Measurements from ENCODE around the gene INPP5B. TPM values are rescaled to one million over a fixed set of nuclear protein-coding genes. Genes with fewer than 3 reads are reported as not detected.
A peak's percentile ranks its signal among the peaks of the same experiment; 100 is the strongest.
"Not testable (repeated sequence)": the region's sequence is repeated elsewhere in the genome, so short reads cannot be mapped to it uniquely, and the experiment has no call there.

Gene INPP5B
- total and polyA plus RNA-seq, 8 donors: 7.5 to 16.1 (median 12.3) TPM

DNA sequence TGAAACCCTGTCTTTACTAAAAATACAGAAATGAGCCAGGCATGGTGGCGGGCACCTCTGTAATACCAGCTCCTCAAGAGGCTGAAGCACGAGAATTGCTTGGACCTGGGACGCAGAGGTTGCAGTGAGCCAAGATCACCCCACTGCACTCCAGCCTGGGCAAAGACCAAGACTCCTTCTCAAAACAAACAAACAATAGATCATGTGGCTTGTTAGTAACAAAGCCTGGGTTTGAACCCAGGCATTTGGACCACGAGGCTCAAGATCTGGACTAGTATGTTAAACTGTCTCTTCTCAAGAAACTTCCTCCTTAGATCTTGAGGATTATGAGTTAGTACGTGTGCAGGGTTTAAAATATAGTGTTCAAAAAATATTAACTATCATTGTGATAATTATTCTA, 1.6 kb downstream of the INPP5B start:
- Histone ChIP-seq H3K27ac (no peak overlapping the region), H3K4me1 (peaks cover 4 to 20% (median 15%) of the 10 kb centered on the region in 3 donors), H3K4me3 (no peak overlapping the region), H3K36me3 (peaks cover 0 to 6% (median 0%) of the 10 kb centered on the region in 3 donors), H3K27me3 (no peaks in the 10 kb centered on the region), H3K9me3 (no peaks in the 10 kb centered on the region)
- no peak for FAIRE-seq
- intact Hi-C loops (cut with DNase I): no loop called here
- no peak for ATAC-seq
- DNase-seq: no peak
- 69 to 77% methylated on average over 5 of the region's 5 CpGs for WGBS, 2 donors
- TF ChIP-seq, protein P1, sequence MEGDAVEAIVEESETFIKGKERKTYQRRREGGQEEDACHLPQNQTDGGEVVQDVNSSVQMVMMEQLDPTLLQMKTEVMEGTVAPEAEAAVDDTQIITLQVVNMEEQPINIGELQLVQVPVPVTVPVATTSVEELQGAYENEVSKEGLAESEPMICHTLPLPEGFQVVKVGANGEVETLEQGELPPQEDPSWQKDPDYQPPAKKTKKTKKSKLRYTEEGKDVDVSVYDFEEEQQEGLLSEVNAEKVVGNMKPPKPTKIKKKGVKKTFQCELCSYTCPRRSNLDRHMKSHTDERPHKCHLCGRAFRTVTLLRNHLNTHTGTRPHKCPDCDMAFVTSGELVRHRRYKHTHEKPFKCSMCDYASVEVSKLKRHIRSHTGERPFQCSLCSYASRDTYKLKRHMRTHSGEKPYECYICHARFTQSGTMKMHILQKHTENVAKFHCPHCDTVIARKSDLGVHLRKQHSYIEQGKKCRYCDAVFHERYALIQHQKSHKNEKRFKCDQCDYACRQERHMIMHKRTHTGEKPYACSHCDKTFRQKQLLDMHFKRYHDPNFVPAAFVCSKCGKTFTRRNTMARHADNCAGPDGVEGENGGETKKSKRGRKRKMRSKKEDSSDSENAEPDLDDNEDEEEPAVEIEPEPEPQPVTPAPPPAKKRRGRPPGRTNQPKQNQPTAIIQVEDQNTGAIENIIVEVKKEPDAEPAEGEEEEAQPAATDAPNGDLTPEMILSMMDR (IDR thresholded peaks at IDR 0.05): no peak

DNA sequence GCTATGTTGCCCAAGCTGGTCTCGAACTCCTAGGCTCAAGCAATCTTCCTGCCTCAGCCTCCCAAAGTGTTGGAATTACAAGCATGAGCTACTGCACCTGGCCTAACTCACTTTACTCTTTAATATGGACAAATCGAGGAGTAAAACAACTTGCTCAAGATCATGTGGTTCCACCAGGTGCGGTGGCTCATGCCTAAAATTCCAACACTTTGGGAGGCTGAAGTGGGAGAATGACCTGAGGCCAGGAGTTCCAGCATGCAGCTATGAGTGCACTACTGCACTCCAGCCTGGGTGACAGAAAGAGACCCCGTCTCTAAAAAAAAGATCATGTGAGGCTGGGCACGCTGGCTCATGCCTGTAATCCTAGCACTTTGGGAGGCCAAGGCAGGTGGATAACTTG, 2.0 kb downstream of the INPP5B start:
- Histone ChIP-seq H3K27me3 (no peaks in the 10 kb centered on the region), H3K27ac (no peak overlapping the region), H3K4me3 (no peak overlapping the region), H3K9me3 (no peaks in the 10 kb centered on the region), H3K4me1 (peaks cover 4 to 20% (median 19%) of the 10 kb centered on the region in 3 donors), H3K36me3 (peaks cover 0 to 6% (median 0%) of the 10 kb centered on the region in 3 donors)
- FAIRE-seq (no peak), DNase-seq (no peak), ATAC-seq (no peak)
- 91 to 95% methylated on average over 5 of the region's 5 CpGs for WGBS, 2 donors
- intact Hi-C loops (cut with DNase I): no loop called here
- TF ChIP-seq, protein P1 (IDR thresholded peaks at IDR 0.05): no peak

DNA sequence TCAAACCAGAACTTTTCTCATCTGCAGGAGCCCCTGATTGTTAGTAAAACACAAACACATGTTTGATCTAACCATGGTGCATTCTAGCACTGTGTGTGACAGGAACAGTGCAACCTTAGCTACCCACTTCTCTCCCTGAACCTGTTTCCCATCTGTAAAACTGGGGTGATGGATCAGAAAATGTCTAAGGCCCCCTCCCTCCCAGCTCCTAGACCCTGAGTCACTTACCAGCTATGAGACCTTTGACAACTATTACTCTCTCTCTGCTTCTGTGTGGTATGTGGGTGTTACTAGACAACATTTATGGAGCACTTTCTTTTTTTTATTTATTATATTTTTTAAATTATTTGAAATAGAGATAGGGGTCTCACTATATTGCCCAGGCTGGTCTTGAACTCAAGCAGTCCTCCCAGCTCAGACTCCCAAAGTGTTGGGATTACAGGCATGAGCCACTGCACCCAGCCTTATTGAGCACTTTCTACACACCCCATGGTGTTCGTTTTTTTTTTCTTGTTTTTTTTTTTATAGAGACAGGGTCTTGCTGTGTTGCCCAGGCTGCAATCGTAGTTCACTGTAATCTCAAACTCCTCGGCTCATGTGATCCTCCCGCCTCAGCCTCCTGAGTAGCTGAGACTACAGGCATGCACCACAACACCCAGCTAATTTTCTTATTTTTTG, 2.6 kb downstream of the INPP5B start:
- Histone ChIP-seq H3K27ac (no peak overlapping the region), H3K9me3 (no peaks in the 10 kb centered on the region), H3K4me3 (no peak overlapping the region), H3K36me3 (peaks cover 0 to 6% (median 0%) of the 10 kb centered on the region in 3 donors), H3K4me1 (peaks cover 4 to 20% (median 19%) of the 10 kb centered on the region in 3 donors), H3K27me3 (no peaks in the 10 kb centered on the region)
- FAIRE-seq: no peak
- intact Hi-C loops (cut with DNase I): no loop called here
- WGBS, 2 donors: 67 to 88% methylated on average over 4 of the region's 4 CpGs
- ATAC-seq: no peak
- TF ChIP-seq, protein P1 (IDR thresholded peaks at IDR 0.05): no peak
- no peak for DNase-seq

DNA sequence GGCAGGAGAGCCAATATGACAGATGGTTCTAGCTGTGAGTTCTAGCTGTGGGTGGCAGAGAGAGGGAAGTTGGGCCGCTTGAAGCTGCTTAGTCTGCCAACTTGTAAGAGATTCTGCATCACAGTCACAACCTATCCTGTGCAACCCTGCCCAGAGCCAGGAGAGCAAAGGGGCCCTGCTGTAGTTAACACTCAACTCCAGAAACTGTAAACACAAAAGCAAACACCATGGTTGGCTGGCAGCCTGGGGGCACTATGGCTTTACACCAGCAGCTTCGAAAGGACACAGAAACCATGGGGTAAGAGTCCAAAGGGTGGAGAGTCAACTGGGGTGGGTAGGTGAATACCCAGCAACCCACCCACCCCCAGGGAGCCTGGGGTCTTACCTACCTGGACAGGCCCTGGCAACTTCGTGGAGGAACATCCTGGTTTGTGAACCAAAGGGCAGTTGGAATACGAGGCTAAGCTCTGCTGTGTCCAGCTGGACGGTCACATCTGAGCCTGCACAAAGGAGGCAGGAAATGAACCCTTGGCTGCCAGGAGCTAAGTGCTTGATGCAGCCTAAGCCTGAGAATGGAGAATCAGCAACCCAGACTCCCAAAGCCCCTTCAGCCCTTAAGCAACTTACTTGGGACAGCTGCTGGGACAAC, 6.4 kb downstream of the INPP5B start:
- peak in 4 of 6 donors; percentile 37 to 62 (median 56) for DNase-seq
- peak overlapping the region; percentile 52 to 75 (median 59) for H3K27ac ChIP-seq
- ATAC-seq: peak; percentile 67 to 86 (median 80)

DNA sequence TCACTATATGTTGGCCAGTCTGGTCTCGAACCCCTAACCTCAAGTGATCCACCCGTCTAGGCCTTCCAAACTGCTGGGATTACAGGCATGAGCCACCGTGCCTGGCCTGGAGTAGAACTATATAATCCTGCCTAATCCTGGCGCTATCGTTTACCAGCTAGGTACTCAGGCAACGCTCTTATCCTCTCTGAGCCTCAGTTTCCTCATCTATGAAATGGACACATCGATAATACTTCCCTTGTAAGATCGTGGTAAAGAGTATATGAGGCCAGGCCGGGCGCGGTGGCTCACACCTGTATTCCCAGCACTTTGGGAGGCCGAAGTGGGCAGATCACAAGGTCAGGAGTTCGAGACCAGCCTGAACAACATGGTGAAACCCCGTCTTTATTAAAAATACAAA, 10.1 kb downstream of the INPP5B start:
- not testable (repeated sequence) for DNase-seq, ATAC-seq

More for the DNA sequence above, 6.4 kb downstream of the INPP5B start:
- H3K4me1 ChIP-seq: peaks cover 0 to 15% (median 10%) of the 10 kb centered on the region in 3 donors
- 26 to 36% methylated on average over 5 of the region's 5 CpGs for WGBS, 2 donors
- H3K27me3 ChIP-seq: no peaks in the 10 kb centered on the region
- TF ChIP-seq, protein P1 (IDR thresholded peaks at IDR 0.05): no peak
- FAIRE-seq: no peak
- H3K36me3 ChIP-seq: peaks cover 0 to 6% (median 4%) of the 10 kb centered on the region in 3 donors
- intact Hi-C loops (cut with DNase I): no loop called here
- H3K9me3 ChIP-seq: no peaks in the 10 kb centered on the region
- H3K4me3 ChIP-seq: no peak overlapping the region

More for the DNA sequence above, 10.1 kb downstream of the INPP5B start:
- H3K9me3 ChIP-seq; H3K4me3 ChIP-seq; FAIRE-seq; H3K36me3 ChIP-seq; intact Hi-C loops (cut with DNase I); H3K27ac ChIP-seq; H3K27me3 ChIP-seq: not testable (repeated sequence)
- peaks cover 0 to 15% (median 13%) of the 10 kb centered on the region in 3 donors for H3K4me1 ChIP-seq
- WGBS, 2 donors: 92 to 98% methylated on average over 14 of the region's 14 CpGs
